ENCODE measurements around the gene SLC2A10.

The SLC2A10 gene

GRCh38 chr20:46703435-46703834, 6.0 kb upstream of the SLC2A10 start:
- DNase-seq (ENCODE audit: low read depth, low spot score): no peak

- no peak for DNase-seq (ENCODE audit: low read depth, low spot score)
Measured at GRCh38 chr20:46704714-46705377, 4.6 kb upstream of the SLC2A10 start.

GRCh38 chr20:46705378-46705729, 4.1 kb upstream of the SLC2A10 start:
- DNase-seq (ENCODE audit: low read depth, low spot score): no peak

DNA sequence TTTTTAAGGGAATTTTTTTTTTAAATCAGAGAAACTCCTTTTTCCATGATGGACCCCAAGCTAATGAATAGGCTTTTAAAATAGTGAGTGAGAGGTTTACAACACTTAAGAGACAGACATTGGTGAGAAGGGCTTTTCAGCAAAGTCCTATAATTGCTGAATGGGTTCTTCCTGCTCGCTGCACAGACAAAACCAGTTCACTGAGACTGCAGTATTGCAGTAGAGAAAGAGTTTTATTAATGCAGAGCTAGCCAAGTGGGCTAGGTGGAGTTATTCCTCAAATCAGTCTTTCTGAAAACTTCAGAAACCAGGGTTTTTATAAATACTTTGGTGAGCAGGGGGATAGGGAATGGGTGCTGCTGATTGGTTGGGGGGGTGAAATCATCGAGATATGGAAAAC, 3.2 kb upstream of the SLC2A10 start:
- DNase-seq (ENCODE audit: low read depth, low spot score): no peak

DNA sequence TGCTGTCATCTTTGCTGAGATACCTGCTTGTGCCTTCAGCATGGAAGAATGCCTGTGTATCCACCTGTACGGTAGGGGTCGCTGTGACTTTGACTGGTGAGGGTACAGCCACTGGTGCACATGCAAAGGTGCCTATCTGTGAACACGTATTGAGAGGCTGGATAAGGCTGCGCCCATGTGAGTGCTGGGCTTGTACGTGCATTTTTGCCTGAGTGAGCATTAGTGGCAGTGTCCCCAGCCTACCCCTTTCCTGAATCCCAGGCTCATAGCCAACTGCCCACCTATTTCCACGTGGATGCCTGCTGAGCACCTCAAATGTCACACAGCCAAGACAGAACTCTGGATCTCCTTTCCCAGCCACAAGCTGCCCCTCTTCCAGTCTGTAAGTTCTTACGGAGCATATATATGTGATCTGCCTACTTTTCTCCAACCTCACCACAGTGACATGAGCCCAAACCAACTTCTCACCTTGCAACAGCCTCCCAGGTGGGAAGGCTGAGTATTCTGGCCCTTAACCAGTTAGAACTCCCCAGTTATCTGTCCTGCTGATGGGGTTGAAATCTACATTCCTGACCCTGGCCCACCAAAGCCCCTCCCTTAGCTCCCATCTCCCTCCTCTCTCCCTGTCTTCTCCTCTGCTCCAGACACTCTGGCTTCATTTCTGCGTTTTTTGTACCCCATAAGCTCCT, 1.1 kb upstream of the SLC2A10 start:
- no peak for DNase-seq (ENCODE audit: low read depth, low spot score)

- DNase-seq (ENCODE audit: low read depth, low spot score): no peak
Measured at GRCh38 chr20:46709055-46709458, 392 bp upstream of the SLC2A10 start.

- no peak for DNase-seq (ENCODE audit: low read depth, low spot score)
Measured at GRCh38 chr20:46710153-46710913, 884 bp downstream of the SLC2A10 start.

GRCh38 chr20:46712056-46712636, 2.7 kb downstream of the SLC2A10 start:
- no peak for DNase-seq (ENCODE audit: low read depth, low spot score)

GRCh38 chr20:46713957-46714834, 4.7 kb downstream of the SLC2A10 start:
- no peak for DNase-seq (ENCODE audit: low read depth, low spot score)

- no peak for DNase-seq (ENCODE audit: low read depth, low spot score)
Measured at GRCh38 chr20:46715292-46715756, 5.9 kb downstream of the SLC2A10 start.

DNA sequence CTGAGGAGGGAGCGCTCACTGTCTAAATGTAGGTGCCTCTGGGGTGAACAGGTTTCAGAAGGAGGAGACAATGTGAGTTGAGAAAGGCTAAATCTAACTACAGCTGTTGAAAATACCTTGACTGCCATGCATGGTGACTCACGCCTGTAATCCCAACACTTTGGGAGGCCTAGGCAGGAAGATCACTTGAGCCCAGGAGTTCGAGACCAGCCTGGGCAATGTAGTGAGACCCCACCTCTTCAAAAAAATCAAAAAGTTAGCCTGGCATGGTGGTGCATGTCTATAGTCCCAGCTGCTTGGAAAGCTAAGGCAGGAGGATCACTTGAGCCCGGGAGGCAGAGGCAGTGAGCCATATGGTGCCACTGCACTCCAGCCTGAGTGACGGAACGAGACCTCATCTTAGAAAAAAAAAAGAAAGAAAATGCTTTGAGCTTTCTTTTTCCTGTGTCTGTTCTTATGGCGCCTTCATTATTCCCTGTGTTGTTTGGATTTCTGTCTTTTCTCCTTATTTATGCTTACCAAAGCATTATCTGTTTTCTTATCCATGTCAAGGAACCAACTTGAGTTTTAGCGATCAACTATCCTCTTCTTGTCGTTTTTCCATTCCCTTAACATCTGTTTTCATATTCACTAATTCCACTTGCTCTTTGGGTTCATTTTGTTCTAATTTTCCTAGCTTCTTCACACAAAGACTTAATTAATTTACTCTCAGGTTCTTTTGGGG, 8.5 kb downstream of the SLC2A10 start:
- no peak for DNase-seq (ENCODE audit: low read depth, low spot score)

DNA sequence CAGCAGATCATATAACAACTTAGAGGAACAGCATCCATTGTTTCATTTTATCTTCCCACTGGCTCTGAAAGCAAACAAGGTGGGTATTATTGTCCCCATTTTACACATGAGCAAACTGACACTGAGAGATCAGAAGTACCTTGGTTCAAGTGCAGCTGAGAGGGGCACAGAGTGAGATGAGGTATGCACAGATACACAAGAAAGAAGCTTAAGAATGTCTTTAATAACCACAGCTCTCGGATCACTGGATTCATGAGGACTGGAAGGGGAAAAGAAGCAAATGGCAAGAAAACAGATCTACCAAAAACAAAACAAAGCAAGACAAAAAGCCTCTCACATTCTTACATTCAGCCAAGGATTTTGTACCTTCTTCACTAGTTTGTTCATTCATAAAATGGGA, 10.6 kb downstream of the SLC2A10 start:
- no peak for DNase-seq (ENCODE audit: low read depth, low spot score)

DNA sequence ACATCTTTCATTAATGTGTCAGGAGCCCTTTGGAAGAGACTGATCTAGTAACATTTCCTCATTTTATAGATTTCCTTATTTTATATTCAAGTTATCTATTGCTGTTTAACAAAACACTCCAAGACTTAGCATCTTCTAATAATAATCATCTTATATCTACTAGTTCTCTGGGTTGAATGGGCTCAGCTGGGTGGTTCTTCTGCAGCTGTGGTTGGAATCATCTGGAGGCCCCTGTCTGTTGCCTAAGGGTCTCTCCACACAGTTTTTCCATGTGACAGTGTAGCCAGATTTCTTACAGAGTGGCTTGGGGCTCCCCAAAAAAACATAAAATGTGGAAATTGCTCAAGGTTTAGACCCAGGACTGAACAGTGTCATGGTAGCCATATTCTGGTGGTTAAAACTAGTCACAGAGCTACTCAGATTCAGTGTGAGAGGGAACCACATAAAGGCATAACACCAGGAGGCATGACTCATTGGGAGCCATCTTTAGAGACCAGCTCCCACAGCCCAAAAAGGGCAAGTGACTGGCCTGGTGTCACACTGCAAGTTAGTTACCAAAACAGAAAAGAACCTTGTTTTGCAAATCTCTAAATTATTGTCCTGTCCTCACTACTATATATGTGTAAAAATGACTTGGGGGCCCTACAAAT, 11.5 kb downstream of the SLC2A10 start:
- DNase-seq (ENCODE audit: low read depth, low spot score): no peak

GRCh38 chr20:46721476-46721875, 12.0 kb downstream of the SLC2A10 start:
- DNase-seq (ENCODE audit: low read depth, low spot score): no peak

GRCh38 chr20:46722450-46722849, 13.0 kb downstream of the SLC2A10 start:
- DNase-seq (ENCODE audit: low read depth, low spot score): no peak

DNA sequence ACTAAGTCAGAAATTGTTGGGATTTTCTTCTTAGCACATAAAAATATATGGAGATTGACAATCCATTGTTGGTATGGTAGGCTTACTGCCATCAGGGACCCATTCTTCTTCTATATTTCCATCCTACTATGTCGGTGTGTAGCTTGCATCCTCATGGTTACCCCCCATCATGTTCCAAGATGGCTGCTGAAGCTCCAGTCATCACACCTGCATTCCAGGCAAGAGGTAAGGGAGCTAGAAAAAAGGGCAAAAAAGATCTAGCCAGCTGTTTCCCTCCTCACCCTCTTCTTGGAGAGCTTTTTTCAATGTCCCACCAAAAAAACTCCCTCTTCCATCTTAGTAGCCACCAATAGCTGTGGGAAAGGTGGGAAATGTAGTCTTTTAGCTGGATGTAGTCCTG, 13.6 kb downstream of the SLC2A10 start:
- no peak for DNase-seq (ENCODE audit: low read depth, low spot score)

DNA sequence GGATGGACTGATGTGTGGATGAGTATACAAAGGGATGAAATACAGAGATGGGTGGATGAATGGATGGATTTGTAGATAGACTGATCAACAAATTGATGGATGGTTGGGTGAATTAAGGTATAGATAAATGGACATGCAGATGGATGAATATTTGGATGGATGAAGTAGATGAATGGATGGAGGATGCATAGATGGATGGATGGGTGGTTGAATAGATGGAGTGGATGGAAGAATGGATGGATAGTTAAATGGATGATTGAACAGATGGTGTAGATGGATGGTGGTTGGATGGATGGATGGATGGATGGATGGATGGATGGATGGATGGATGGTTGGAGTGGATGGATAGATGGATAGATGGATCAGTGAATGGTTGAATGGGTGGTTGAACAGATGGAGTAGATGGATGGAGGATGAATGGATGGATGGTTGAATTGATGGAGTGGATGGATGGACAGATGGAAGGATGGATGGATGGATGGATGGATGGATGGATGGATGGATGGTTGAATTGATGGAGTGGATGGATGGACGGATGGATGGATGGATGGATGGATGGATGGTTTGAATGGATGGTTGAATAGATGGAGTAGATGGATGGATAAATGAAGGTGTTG, 15.0 kb downstream of the SLC2A10 start:
- DNase-seq (ENCODE audit: low read depth, low spot score): no peak

DNA sequence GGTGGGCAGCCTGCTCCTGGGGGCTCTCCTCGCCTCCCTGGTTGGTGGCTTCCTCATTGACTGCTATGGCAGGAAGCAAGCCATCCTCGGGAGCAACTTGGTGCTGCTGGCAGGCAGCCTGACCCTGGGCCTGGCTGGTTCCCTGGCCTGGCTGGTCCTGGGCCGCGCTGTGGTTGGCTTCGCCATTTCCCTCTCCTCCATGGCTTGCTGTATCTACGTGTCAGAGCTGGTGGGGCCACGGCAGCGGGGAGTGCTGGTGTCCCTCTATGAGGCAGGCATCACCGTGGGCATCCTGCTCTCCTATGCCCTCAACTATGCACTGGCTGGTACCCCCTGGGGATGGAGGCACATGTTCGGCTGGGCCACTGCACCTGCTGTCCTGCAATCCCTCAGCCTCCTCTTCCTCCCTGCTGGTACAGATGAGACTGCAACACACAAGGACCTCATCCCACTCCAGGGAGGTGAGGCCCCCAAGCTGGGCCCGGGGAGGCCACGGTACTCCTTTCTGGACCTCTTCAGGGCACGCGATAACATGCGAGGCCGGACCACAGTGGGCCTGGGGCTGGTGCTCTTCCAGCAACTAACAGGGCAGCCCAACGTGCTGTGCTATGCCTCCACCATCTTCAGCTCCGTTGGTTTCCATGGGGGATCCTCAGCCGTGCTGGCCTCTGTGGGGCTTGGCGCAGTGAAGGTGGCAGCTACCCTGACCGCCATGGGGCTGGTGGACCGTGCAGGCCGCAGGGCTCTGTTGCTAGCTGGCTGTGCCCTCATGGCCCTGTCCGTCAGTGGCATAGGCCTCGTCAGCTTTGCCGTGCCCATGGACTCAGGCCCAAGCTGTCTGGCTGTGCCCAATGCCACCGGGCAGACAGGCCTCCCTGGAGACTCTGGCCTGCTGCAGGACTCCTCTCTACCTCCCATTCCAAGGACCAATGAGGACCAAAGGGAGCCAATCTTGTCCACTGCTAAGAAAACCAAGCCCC, 16.0 kb downstream of the SLC2A10 start:
- no peak for DNase-seq (ENCODE audit: low read depth, low spot score)

DNA sequence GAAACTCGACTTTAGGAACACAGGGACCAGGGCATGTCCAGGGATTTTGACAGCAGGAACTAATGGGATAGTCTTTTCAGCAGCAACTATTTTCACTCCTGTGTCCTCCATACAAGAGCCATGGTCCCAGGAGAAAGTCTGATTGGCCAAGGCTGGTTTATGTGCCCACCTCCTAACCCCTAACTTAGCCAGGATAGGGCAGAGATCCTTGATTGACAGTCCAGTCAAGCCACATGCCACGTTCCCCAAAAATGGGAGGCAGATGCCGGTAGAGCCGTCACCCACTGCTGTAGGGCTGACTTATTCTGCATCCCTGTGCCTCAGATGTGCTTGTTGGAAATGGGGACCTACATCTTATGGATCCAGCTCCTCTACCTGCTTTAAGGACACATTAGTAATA, 22.3 kb downstream of the SLC2A10 start:
- DNase-seq (ENCODE audit: low read depth, low spot score): no peak
